HepG2 (cell line): ENCODE results near the gene ZIM2. TPM values are rescaled to one million over a fixed set of nuclear protein-coding genes. Genes with fewer than 3 reads are reported as not detected.

Experiments used
- ATAC-seq: fragments of 200-7000 bp; cut with Tn5 transposase; 3 replicates; pipeline ENCODE4 v1.9.1; 2020; ENCODE audit warnings: mild to moderate bottlenecking, moderate library complexity
- BruUV-seq: library from RNA; stranded (reverse); fragments of 400-500 nt; replicated peaks from 2 replicates; lab custom pipeline; 2021; lab: Mats Ljungman, UMichigan
- CTCF ChIA-PET: fragments of 300-600 bp; formaldehyde crosslinking; extraction: SDS; loops from one replicate; lab custom pipeline; 2021; ENCODE audit warnings: low total read pairs, inconsistent platforms, low intra/inter-chr PET ratio; lab: Yijun Ruan, JAX
- POLR2A ChIA-PET: fragments of 350-600 bp; sonication (Branson Sonifier 250); formaldehyde crosslinking; loops from one replicate; lab custom pipeline; 2020; ENCODE audit warnings: antibody characterized with exemption, inconsistent platforms; lab: Yijun Ruan, JAX
- DNase-seq: peaks from one replicate; pipeline ENCODE4 v3.0.0-alpha.2; 2015; ENCODE audit warnings: low spot score
- FAIRE-seq: peaks from 3 replicates; lab custom pipeline; 2011; peaks lifted over from hg19 to GRCh38; lab: Jason Lieb, UNC
- H2AFZ ChIP-seq: one replicate; pipeline ENCODE4 v1.6.1; 2011; ENCODE audit warnings: low read length, inconsistent platforms
- H3K27ac ChIP-seq: fragments of 300-600 bp; 3 replicates; pipeline ENCODE4 v1.8.0; 2011; ENCODE audit warnings: mixed run types, mild to moderate bottlenecking, mixed read lengths, low read length, inconsistent platforms; ENCODE audit not compliant: insufficient read depth; ENCODE audit errors: extremely low read length
- H3K27me3 ChIP-seq, 2 experiments: fragments of 200-600 bp in 1 of 2; 2 replicates in 1 of 2; 3 replicates in 1 of 2; pipeline versions ENCODE4 v1.6.0 to v1.8.0; 2011; ENCODE audit warnings: low read length in 2 of 2, mild to moderate bottlenecking in 2 of 2, moderate library complexity in 2 of 2, inconsistent platforms in 1 of 2; ENCODE audit not compliant: insufficient read depth in 2 of 2, control insufficient read depth in 1 of 2
- H3K36me3 ChIP-seq, 2 experiments: fragments of 200-600 bp in 1 of 2; replicated peaks in 1 of 2; 2 replicates in 1 of 2; 3 replicates in 1 of 2; pipeline versions ENCODE4 v1.5.1 to v1.8.0; 2011; ENCODE audit warnings: low read length in 2 of 2, inconsistent platforms in 1 of 2; ENCODE audit not compliant: insufficient read depth in 2 of 2, control insufficient read depth in 1 of 2
- H3K4me1 ChIP-seq: 2 replicates; pipeline ENCODE4 v1.5.1; 2012; ENCODE audit warnings: low read length, inconsistent platforms; ENCODE audit not compliant: insufficient read depth
- H3K4me2 ChIP-seq: 2 replicates; pipeline ENCODE4 v1.6.0; 2011; ENCODE audit warnings: low read depth, low read length, inconsistent platforms
- H3K4me3 ChIP-seq, 3 experiments: fragments of 200-600 bp in 1 of 3; sonication (generic), shearing (Covaris generic) in 1 of 3; replicated peaks in 1 of 3; 2 replicates each; pipeline ENCODE4 v1.5.1; 2011 to 2016; ENCODE audit warnings: low read length in 3 of 3, inconsistent platforms in 2 of 3, low read depth in 2 of 3, mild to moderate bottlenecking in 2 of 3, control low read depth in 1 of 3, mixed read lengths in 1 of 3; ENCODE audit not compliant: insufficient read depth in 1 of 3
- H3K79me2 ChIP-seq: one replicate; pipeline ENCODE4 v1.6.1; 2011; ENCODE audit warnings: low read length, inconsistent platforms; ENCODE audit not compliant: insufficient read depth
- H3K9ac ChIP-seq: 2 replicates; pipeline ENCODE4 v1.6.0; 2011; ENCODE audit warnings: mild to moderate bottlenecking, low read depth, low read length, inconsistent platforms; ENCODE audit not compliant: insufficient read depth
- H3K9me3 ChIP-seq: 2 replicates; pipeline ENCODE4 v1.5.1; 2012; ENCODE audit warnings: mild to moderate bottlenecking, low read length
- H4K20me1 ChIP-seq: 2 replicates; pipeline ENCODE4 v1.6.0; 2011; ENCODE audit warnings: inconsistent platforms, mild to moderate bottlenecking, low read length, moderate library complexity; ENCODE audit not compliant: insufficient read depth
- ASH2L ChIP-seq: fragments of 300-600, 200-600 bp; sonication (generic); IDR thresholded peaks from 2 replicates; pipeline ENCODE4 v1.7.0; 2017; ENCODE audit warnings: low read depth, mild to moderate bottlenecking, moderate library complexity, mixed read lengths, low read length; ENCODE audit not compliant: insufficient read length
- DRAP1 ChIP-seq: IDR thresholded peaks from 2 replicates; pipeline ENCODE4 v1.6.1; 2016; ENCODE audit warnings: missing genetic modification reagents, missing compliant biosample characterization
- GATAD1 ChIP-seq: IDR thresholded peaks from 2 replicates; pipeline ENCODE4 v1.6.1; 2016; ENCODE audit warnings: missing genetic modification reagents, missing compliant biosample characterization
- GPN1 ChIP-seq: sonication (generic); formaldehyde crosslinking; IDR thresholded peaks from 2 replicates; pipeline ENCODE4 v1.5.1; 2020; ENCODE audit warnings: missing genetic modification reagents, borderline replicate concordance
- GRHL1 ChIP-seq: sonication (generic); formaldehyde crosslinking; conservative IDR thresholded peaks from 2 replicates; pipeline ENCODE4 v1.8.0; 2022; ENCODE audit warnings: missing genetic modification reagents
- MEIS2 ChIP-seq: sonication (generic); formaldehyde crosslinking; IDR thresholded peaks from 2 replicates; pipeline ENCODE4 v1.9.0; 2021; ENCODE audit warnings: mild to moderate bottlenecking, missing genetic modification reagents
- SIN3A ChIP-seq: IDR thresholded peaks from 2 replicates; pipeline ENCODE4 v1.6.1; 2011; ENCODE audit warnings: low read depth, mild to moderate bottlenecking, control low read depth, low read length, borderline replicate concordance
- ZBTB38 ChIP-seq: sonication (generic); formaldehyde crosslinking; IDR thresholded peaks from 2 replicates; pipeline ENCODE4 v1.5.1; 2020; ENCODE audit warnings: mild to moderate bottlenecking, missing genetic modification reagents
- ZBTB46 ChIP-seq: sonication (generic); formaldehyde crosslinking; IDR thresholded peaks from 2 replicates; pipeline ENCODE4 v1.4.0; 2020; ENCODE audit warnings: mild to moderate bottlenecking, missing genetic modification reagents, borderline replicate concordance
- ZNF552 ChIP-seq: sonication (generic); formaldehyde crosslinking; IDR thresholded peaks from 2 replicates; pipeline ENCODE4 v1.9.0; 2022; ENCODE audit warnings: missing genetic modification reagents, mild to moderate bottlenecking, borderline replicate concordance
- ZNF770 ChIP-seq: sonication (generic); formaldehyde crosslinking; IDR thresholded peaks from 2 replicates; pipeline ENCODE4 v1.5.0; 2020; ENCODE audit warnings: mild to moderate bottlenecking, missing genetic modification reagents
- WGBS: methylation state at CpG from one replicate; pipeline ENCODE4 v1.1.6; 2017; ENCODE audit warnings: low lambda C conversion rate; 5-methylcytosine and 5-hydroxymethylcytosine counted together
- in situ Hi-C: cut with HindIII; loops from 2 replicates; pipeline ENCODE4 v1.10.0; 2017; ENCODE audit warnings: low pct_unique_long_range_greater_than_20kb; ENCODE audit not compliant: extremely low pct_ligation_motif_present
- intact Hi-C: fragments of 100-400 bp; cut with micrococcal nuclease; formaldehyde crosslinking; loops from one replicate; pipeline ENCODE4 v1.10.0; 2022; ENCODE audit not compliant: unreplicated experiment
- polyA plus RNA-seq, 8 experiments: library from polyadenylated mRNA; depleted of rRNA in 3 of 8; stranded (reverse) in 7 of 8; unstranded in 1 of 8; fragments of >200 nt; fragmentation: Illumina TruSeq in 4 of 8; extraction: Trizol in 4 of 8; gene quantifications; 2 replicates each; pipeline versions ENCODE4 v1.2.1 to v1.2.3, GENCODE V29; 2011 to 2016; ENCODE audit warnings: low read depth in 4 of 8, missing spikeins in 1 of 8, mixed read lengths in 1 of 8; ENCODE audit not compliant: insufficient read depth in 1 of 8
- total RNA-seq, 5 experiments: library from RNA; depleted of rRNA; stranded (reverse); fragments of >200 nt; fragmentation: Illumina TruSeq; extraction: Trizol; gene quantifications; 2 replicates each; pipeline ENCODE4 v1.2.3, GENCODE V29; 2016; ENCODE audit warnings: low read depth in 1 of 5

The ZIM2 gene
- total and polyA plus RNA-seq, 2 of the 13 experiments (the other 11 are each of a cell fraction or from before 2014, with no cell fraction given), result 7.2 to 10.3 TPM

- no peak overlapping the region for H3K4me2 ChIP-seq
- in situ Hi-C loops (no loop called here), intact Hi-C loops (no loop called here)
- no TSS peak for BruUV-seq
- no peak overlapping the region for H3K27ac ChIP-seq
- peaks cover 14% of the 10 kb centered on the region for H3K79me2 ChIP-seq
- no peak overlapping the region for H3K9ac ChIP-seq
- H3K4me1 ChIP-seq, result peaks cover 70% of the 10 kb centered on the region
- no peak for TF ChIP-seq ZNF552 (CRISPR knock-in tag)
- TF ChIP-seq ZBTB38, result peak; percentile 91
- CTCF ChIA-PET, result no interaction called here
- peaks cover 23% of the 10 kb centered on the region for H3K9me3 ChIP-seq
- FAIRE-seq (no peak), DNase-seq (no peak), ATAC-seq (no peak)
- no peak overlapping the region for H2AFZ ChIP-seq
- no peaks in the 10 kb centered on the region for H3K36me3 ChIP-seq
- WGBS, result 94% methylated on average over 19 of the region's 19 CpGs
- POLR2A ChIA-PET, result no interaction called here
- no peaks in the 10 kb centered on the region for H3K27me3 ChIP-seq
- H3K4me3 ChIP-seq, result no peak overlapping the region
- H4K20me1 ChIP-seq, result no peaks in the 10 kb centered on the region
Observed at GRCh38 chr19:56877069-56877715, 36.7 kb upstream of the ZIM2 start.

- CTCF ChIA-PET, result no interaction called here
- TF ChIP-seq ASH2L (no peak), GATAD1 (CRISPR knock-in tag) (no peak), GPN1 (CRISPR knock-in tag) (0 out of 2 replicates have a peak, but pooled peaks have one; percentile 27), GRHL1 (CRISPR knock-in tag) (no peak), ZBTB46 (CRISPR knock-in tag) (no peak), MEIS2 (no peak), ZNF770 (CRISPR knock-in tag) (0 out of 2 replicates have a peak, but pooled peaks have one; percentile 36), DRAP1 (CRISPR knock-in tag) (no peak), SIN3A (no peak)
Observed at GRCh38 chr19:56875717-56876116, 35.2 kb upstream of the ZIM2 start.

More at GRCh38 chr19:56875717-56876116, 35.2 kb upstream of the ZIM2 start:
- DNase-seq (peak; percentile 60), FAIRE-seq (no peak), ATAC-seq (peak; percentile 39; the same call in 2 of the 3 replicates)
- H3K36me3 ChIP-seq, result no peaks in the 10 kb centered on the region
- intact Hi-C loops (no loop called here), in situ Hi-C loops (no loop called here)
- no peaks in the 10 kb centered on the region for H3K27me3 ChIP-seq
- H4K20me1 ChIP-seq, result no peaks in the 10 kb centered on the region
- 46% methylated on average over 3 of the region's 3 CpGs for WGBS
- no peak overlapping the region for H2AFZ ChIP-seq
- peaks cover 23% of the 10 kb centered on the region for H3K9me3 ChIP-seq
- BruUV-seq, result no TSS peak
- no peak overlapping the region for H3K4me3 ChIP-seq
- peaks cover 61% of the 10 kb centered on the region for H3K4me1 ChIP-seq
- no peak overlapping the region for H3K9ac ChIP-seq
- 0 out of 2 replicates have a peak overlapping the region, but pooled peaks have one; percentile 18 for H3K4me2 ChIP-seq
- H3K27ac ChIP-seq, result peak overlapping the region; percentile 45
- peaks cover 14% of the 10 kb centered on the region for H3K79me2 ChIP-seq
- POLR2A ChIA-PET, result no interaction called here
